H1 (cell line): Measurements from ENCODE around the gene CKB. TPM values are rescaled to one million over a fixed set of nuclear protein-coding genes. Genes with fewer than 3 reads are reported as not detected.

ENCODE experiments used
- EGR1 ChIP-seq: IDR thresholded peaks from 2 replicates; pipeline ENCODE4 v1.6.1; 2011; ENCODE audit warnings: low read depth, low read length, borderline replicate concordance
- HDAC2 ChIP-seq, 2 experiments: fragments of 300-600 bp in 1 of 2; sonication (generic) in 1 of 2; IDR thresholded peaks; 2 replicates each; pipeline ENCODE4 v1.6.1; 2011 to 2012; ENCODE audit warnings: low read depth in 2 of 2, low read length in 2 of 2, mild to moderate bottlenecking in 2 of 2, moderate library complexity in 2 of 2, borderline replicate concordance in 1 of 2, inconsistent platforms in 1 of 2
- MAX ChIP-seq: IDR thresholded peaks from 2 replicates; pipeline ENCODE4 v1.6.1; 2012; ENCODE audit warnings: inconsistent platforms
- POU5F1 ChIP-seq: IDR thresholded peaks from 2 replicates; pipeline ENCODE4 v1.6.1; 2011; ENCODE audit warnings: low read depth, mild to moderate bottlenecking, low read length, moderate library complexity
- RXRA ChIP-seq: IDR thresholded peaks from 2 replicates; pipeline ENCODE4 v1.6.1; 2011; ENCODE audit warnings: low read depth, mild to moderate bottlenecking, low read length, moderate library complexity; ENCODE audit not compliant: insufficient read depth
- polyA plus RNA-seq, 7 experiments: library from polyadenylated mRNA; depleted of rRNA in 3 of 7; stranded (reverse) in 5 of 7; unstranded in 2 of 7; fragments of >200 nt in 5 of 7; fragments of 200-250 nt in 2 of 7; gene quantifications; 1 replicate in 5 of 7; 2 replicates in 1 of 7; 4 replicates in 1 of 7; pipeline versions ENCODE4 v1.2.1 to v1.2.3, GENCODE V29; 2011 to 2013; ENCODE audit warnings: missing spikeins in 2 of 7, mixed read lengths in 2 of 7
- total RNA-seq: library from RNA; stranded (reverse); fragmentation: NEBNext Ultra II Directional; extraction: Animal tissue kit (Norgen Biotek cat#: 25700); gene quantifications from 2 replicates; pipeline ENCODE4 v1.2.1, GENCODE V29; 2021

The CKB gene
- total and polyA plus RNA-seq, 2 of the 8 experiments (the other 6 are each of a cell fraction or from before 2014, with no cell fraction given) = 538 to 950 TPM

- TF ChIP-seq RXRA (no peak), MAX (no peak), POU5F1 (no peak), HDAC2 (IDR thresholded peaks at IDR 0.05; ENCODE audit: borderline replicate concordance in 1 of 2, low read depth in 2 of 2, low read length in 2 of 2) (no peak), EGR1 (no peak)
These were observed 13.9 kb downstream of the CKB start (continued) for GRCh38 chr14:103508521-103509329.
